ENCODE measurements around the gene PUSL1. TPM values are rescaled to one million over a fixed set of nuclear protein-coding genes. Genes with fewer than 3 reads are reported as not detected.

The PUSL1 gene
- total RNA-seq, 1 donor from 2014 or later, result 8.4 TPM

- ATAC-seq (no peak), DNase-seq (ENCODE audit: low spot score) (no peak)
Observed at GRCh38 chr1:1335792-1336248, 27.4 kb downstream of the PUSL1 start.

- no peak for ATAC-seq
- DNase-seq (ENCODE audit: low spot score), result no peak
Observed at GRCh38 chr1:1336446-1336845, 28.0 kb downstream of the PUSL1 start.

GRCh38 chr1:1336931-1337792 is 28.8 kb downstream of the PUSL1 start:
- no peak for ATAC-seq
- no peak for DNase-seq (ENCODE audit: low spot score)

GRCh38 chr1:1337793-1338147 is 29.4 kb downstream of the PUSL1 start:
- no peak for DNase-seq (ENCODE audit: low spot score)
- peak; percentile 16 for ATAC-seq

- no peak for DNase-seq (ENCODE audit: low spot score)
- no peak for ATAC-seq
Observed at GRCh38 chr1:1338278-1338677, 29.9 kb downstream of the PUSL1 start.

GRCh38 chr1:1340185-1340584 is 31.8 kb downstream of the PUSL1 start:
- ATAC-seq, result no peak
- DNase-seq (ENCODE audit: low spot score), result no peak

GRCh38 chr1:1340791-1341548 is 32.6 kb downstream of the PUSL1 start:
- ATAC-seq, result no peak
- no peak for DNase-seq (ENCODE audit: low spot score)

- no peak for ATAC-seq
- DNase-seq (ENCODE audit: low spot score), result no peak
Observed at GRCh38 chr1:1341549-1342021, 33.2 kb downstream of the PUSL1 start.

GRCh38 chr1:1342061-1342562 is 33.7 kb downstream of the PUSL1 start:
- ATAC-seq (no peak), DNase-seq (ENCODE audit: low spot score) (no peak)

GRCh38 chr1:1342584-1343115 is 34.3 kb downstream of the PUSL1 start:
- DNase-seq (ENCODE audit: low spot score) (no peak), ATAC-seq (no peak)

GRCh38 chr1:1343811-1344421 is 35.5 kb downstream of the PUSL1 start:
- ATAC-seq (peak; percentile 64), DNase-seq (ENCODE audit: low spot score) (peak; percentile 89)

GRCh38 chr1:1344655-1345361 is 36.4 kb downstream of the PUSL1 start:
- ATAC-seq, result peak; percentile 6
- peak; percentile 60 for DNase-seq (ENCODE audit: low spot score)

GRCh38 chr1:1345384-1345783 is 37.0 kb downstream of the PUSL1 start:
- DNase-seq (ENCODE audit: low spot score), result peak; percentile 50
- no peak for ATAC-seq

- peak; percentile 70 for DNase-seq (ENCODE audit: low spot score)
Observed at GRCh38 chr1:1345860-1346500, 37.6 kb downstream of the PUSL1 start.

GRCh38 chr1:1346501-1346890 is 38.1 kb downstream of the PUSL1 start:
- no peak for ATAC-seq

More at GRCh38 chr1:1345860-1346500, 37.6 kb downstream of the PUSL1 start:
- ATAC-seq, result peak; percentile 3

GRCh38 chr1:1347026-1347595 is 38.7 kb downstream of the PUSL1 start:
- ATAC-seq, result no peak
- peak; percentile 45 for DNase-seq (ENCODE audit: low spot score)

More at GRCh38 chr1:1346501-1346890, 38.1 kb downstream of the PUSL1 start:
- DNase-seq (ENCODE audit: low spot score), result no peak

- ATAC-seq (peak; percentile 58), DNase-seq (ENCODE audit: low spot score) (peak; percentile 83)
Observed at GRCh38 chr1:1347663-1348419, 39.4 kb downstream of the PUSL1 start.

GRCh38 chr1:1348420-1349255 is 40.2 kb downstream of the PUSL1 start:
- DNase-seq (ENCODE audit: low spot score), result peak; percentile 62

More at GRCh38 chr1:1348420-1349255, 40.2 kb downstream of the PUSL1 start:
- peak; percentile 1 for ATAC-seq

Measured in left lobe of liver (tissue), 2 donors.